ENCODE measurements around the gene ADK.

ADK gene

GRCh38 chr10:74255888-74256357 lies 104.9 kb downstream of the ADK start:
- H3K4me1 ChIP-seq (ENCODE audit: low read depth, poor library complexity, severe bottlenecking): peaks cover 21% of the 10 kb centered on the region
- no peak overlapping the region for H2AFZ ChIP-seq (ENCODE audit: low read depth)
- no peak overlapping the region for H3K27ac ChIP-seq
- no peak overlapping the region for H3K4me2 ChIP-seq
- H3K27me3 ChIP-seq (ENCODE audit: insufficient read depth, low read depth): no peaks in the 10 kb centered on the region
- no peak overlapping the region for H3K4me3 ChIP-seq (IDR thresholded peaks at IDR 0.05; ENCODE audit: insufficient read depth, low read depth, low read length)
- no peak overlapping the region for H3K9ac ChIP-seq
- no peaks in the 10 kb centered on the region for H3K79me2 ChIP-seq (ENCODE audit: insufficient read depth, low read depth)
- H3K36me3 ChIP-seq (ENCODE audit: insufficient read depth): no peaks in the 10 kb centered on the region
- H4K20me1 ChIP-seq (ENCODE audit: insufficient read depth): no peaks in the 10 kb centered on the region
- TF ChIP-seq CTCF (conservative IDR thresholded peaks at IDR 0.05; ENCODE audit: low read depth, low read length): no peak

GRCh38 chr10:74262856-74263255 lies 111.8 kb downstream of the ADK start:
- Histone ChIP-seq H3K4me1 (ENCODE audit: low read depth, poor library complexity, severe bottlenecking) (peaks cover 8% of the 10 kb centered on the region), H3K36me3 (ENCODE audit: insufficient read depth) (no peaks in the 10 kb centered on the region; the same call in 1 of the 2 replicates), H4K20me1 (ENCODE audit: insufficient read depth) (no peaks in the 10 kb centered on the region), H3K79me2 (ENCODE audit: insufficient read depth, low read depth) (no peaks in the 10 kb centered on the region), H3K27ac (no peak overlapping the region), H3K4me3 (IDR thresholded peaks at IDR 0.05; ENCODE audit: insufficient read depth, low read depth, low read length) (no peak overlapping the region), H3K9ac (no peak overlapping the region), H3K4me2 (no peak overlapping the region), H2AFZ (ENCODE audit: low read depth) (no peak overlapping the region), H3K27me3 (ENCODE audit: insufficient read depth, low read depth) (no peaks in the 10 kb centered on the region)
- TF ChIP-seq CTCF (conservative IDR thresholded peaks at IDR 0.05; ENCODE audit: low read depth, low read length): no peak

- H4K20me1 ChIP-seq (ENCODE audit: insufficient read depth): no peaks in the 10 kb centered on the region
- H3K4me1 ChIP-seq (ENCODE audit: low read depth, poor library complexity, severe bottlenecking): peaks cover 8% of the 10 kb centered on the region
- H3K9ac ChIP-seq: no peak overlapping the region
- no peak overlapping the region for H3K27ac ChIP-seq
- no peak overlapping the region for H2AFZ ChIP-seq (ENCODE audit: low read depth)
- H3K4me2 ChIP-seq: no peak overlapping the region
- H3K4me3 ChIP-seq (IDR thresholded peaks at IDR 0.05; ENCODE audit: insufficient read depth, low read depth, low read length): no peak overlapping the region
- H3K36me3 ChIP-seq (ENCODE audit: insufficient read depth): no peaks in the 10 kb centered on the region; the same call in 1 of the 2 replicates
- TF ChIP-seq CTCF (conservative IDR thresholded peaks at IDR 0.05; ENCODE audit: low read depth, low read length): no peak
- no peaks in the 10 kb centered on the region for H3K27me3 ChIP-seq (ENCODE audit: insufficient read depth, low read depth)
- no peaks in the 10 kb centered on the region for H3K79me2 ChIP-seq (ENCODE audit: insufficient read depth, low read depth)
Measured at GRCh38 chr10:74263996-74264395, 113.0 kb downstream of the ADK start.

- Histone ChIP-seq H3K36me3 (ENCODE audit: insufficient read depth) (no peaks in the 10 kb centered on the region), H4K20me1 (ENCODE audit: insufficient read depth) (no peaks in the 10 kb centered on the region), H2AFZ (ENCODE audit: low read depth) (no peak overlapping the region), H3K79me2 (ENCODE audit: insufficient read depth, low read depth) (no peaks in the 10 kb centered on the region), H3K4me2 (no peak overlapping the region), H3K9ac (no peak overlapping the region), H3K4me3 (IDR thresholded peaks at IDR 0.05; ENCODE audit: insufficient read depth, low read depth, low read length) (no peak overlapping the region), H3K4me1 (ENCODE audit: low read depth, poor library complexity, severe bottlenecking) (no peaks in the 10 kb centered on the region), H3K27ac (no peak overlapping the region), H3K27me3 (ENCODE audit: insufficient read depth, low read depth) (no peaks in the 10 kb centered on the region)
- TF ChIP-seq CTCF (conservative IDR thresholded peaks at IDR 0.05; ENCODE audit: low read depth, low read length): no peak
Measured at GRCh38 chr10:74272288-74272687, 121.3 kb downstream of the ADK start.
